IPS DF 19.7 (cell line): Measurements from ENCODE around the gene ADA.
"Not testable (repeated sequence)": the region's sequence is repeated elsewhere in the genome, so short reads cannot be mapped to it uniquely, and the experiment has no call there.

Experiments used
- DNase-seq: peaks from one replicate; pipeline ENCODE4 v3.0.0-alpha.2; 2013; ENCODE audit warnings: low read depth, low spot score

The ADA gene

GRCh38 chr20:44600301-44600700, 51.2 kb downstream of the ADA start:
- no peak for DNase-seq

GRCh38 chr20:44599715-44600114, 51.8 kb downstream of the ADA start:
- DNase-seq = no peak

- no peak for DNase-seq
These were observed 52.8 kb downstream of the ADA start for GRCh38 chr20:44598423-44599305.

GRCh38 chr20:44597930-44598329, 53.6 kb downstream of the ADA start:
- DNase-seq = no peak

- DNase-seq = no peak
These were observed 54.0 kb downstream of the ADA start for GRCh38 chr20:44597516-44597915.

GRCh38 chr20:44596876-44597275, 54.6 kb downstream of the ADA start:
- DNase-seq = no peak

- DNase-seq = no peak
These were observed 55.5 kb downstream of the ADA start for GRCh38 chr20:44596010-44596409.

GRCh38 chr20:44594730-44595129, 56.8 kb downstream of the ADA start:
- no peak for DNase-seq

- DNase-seq = no peak
These were observed 57.7 kb downstream of the ADA start for GRCh38 chr20:44593751-44594150.

- DNase-seq = no peak
These were observed 59.1 kb downstream of the ADA start for GRCh38 chr20:44592366-44592765.

GRCh38 chr20:44590980-44591778, 60.3 kb downstream of the ADA start:
- no peak for DNase-seq

- no peak for DNase-seq
These were observed 62.0 kb downstream of the ADA start for GRCh38 chr20:44589537-44589936.

- DNase-seq = not testable (repeated sequence)
These were observed 63.2 kb downstream of the ADA start for GRCh38 chr20:44588321-44588720.

GRCh38 chr20:44587035-44587980, 64.2 kb downstream of the ADA start:
- no peak for DNase-seq

GRCh38 chr20:44586289-44586911, 65.1 kb downstream of the ADA start:
- DNase-seq = no peak

- no peak for DNase-seq
These were observed 66.2 kb downstream of the ADA start for GRCh38 chr20:44585057-44585963.

GRCh38 chr20:44584162-44584561, 67.3 kb downstream of the ADA start:
- DNase-seq = no peak

GRCh38 chr20:44583157-44583556, 68.3 kb downstream of the ADA start:
- DNase-seq = no peak

GRCh38 chr20:44582311-44583025, 69.0 kb downstream of the ADA start, which contains the start of gene PKIG:
Gene PKIG (plus strand): TSS chr20:44582579. CDS start chr20:44614557, 31,978 bp downstream.
- no peak for DNase-seq
